Measurements from ENCODE around the gene SYTL4. TPM values are rescaled to one million over a fixed set of nuclear protein-coding genes. Genes with fewer than 3 reads are reported as not detected.

SYTL4 gene
- total RNA-seq, 1 experiment from 2014 or later = 8.0 TPM

- Histone ChIP-seq H3K9me3 (replicated peaks) (no peaks in the 10 kb centered on the region), H3K36me3 (no peaks in the 10 kb centered on the region), H3K4me3 (no peak overlapping the region), H3K27me3 (replicated peaks) (no peaks in the 10 kb centered on the region), H3K4me1 (replicated peaks) (no peaks in the 10 kb centered on the region), H3K27ac (no peak overlapping the region)
- DNase-seq (ENCODE audit: low read depth in 1 of 2, low spot score in 2 of 2) = no peak
Measured at GRCh38 chrX:100719139-100719538, 12.8 kb downstream of the SYTL4 start.

GRCh38 chrX:100717363-100717762 lies 14.6 kb downstream of the SYTL4 start:
- Histone ChIP-seq H3K27me3 (replicated peaks) (no peaks in the 10 kb centered on the region), H3K4me1 (replicated peaks) (no peaks in the 10 kb centered on the region), H3K27ac (no peak overlapping the region), H3K9me3 (replicated peaks) (no peaks in the 10 kb centered on the region), H3K36me3 (no peaks in the 10 kb centered on the region), H3K4me3 (no peak overlapping the region)
- DNase-seq (ENCODE audit: low read depth in 1 of 2, low spot score in 2 of 2) = no peak

GRCh38 chrX:100710816-100711215 lies 21.1 kb downstream of the SYTL4 start:
- Histone ChIP-seq H3K27me3 (replicated peaks) (no peaks in the 10 kb centered on the region), H3K27ac (no peak overlapping the region)

DNA sequence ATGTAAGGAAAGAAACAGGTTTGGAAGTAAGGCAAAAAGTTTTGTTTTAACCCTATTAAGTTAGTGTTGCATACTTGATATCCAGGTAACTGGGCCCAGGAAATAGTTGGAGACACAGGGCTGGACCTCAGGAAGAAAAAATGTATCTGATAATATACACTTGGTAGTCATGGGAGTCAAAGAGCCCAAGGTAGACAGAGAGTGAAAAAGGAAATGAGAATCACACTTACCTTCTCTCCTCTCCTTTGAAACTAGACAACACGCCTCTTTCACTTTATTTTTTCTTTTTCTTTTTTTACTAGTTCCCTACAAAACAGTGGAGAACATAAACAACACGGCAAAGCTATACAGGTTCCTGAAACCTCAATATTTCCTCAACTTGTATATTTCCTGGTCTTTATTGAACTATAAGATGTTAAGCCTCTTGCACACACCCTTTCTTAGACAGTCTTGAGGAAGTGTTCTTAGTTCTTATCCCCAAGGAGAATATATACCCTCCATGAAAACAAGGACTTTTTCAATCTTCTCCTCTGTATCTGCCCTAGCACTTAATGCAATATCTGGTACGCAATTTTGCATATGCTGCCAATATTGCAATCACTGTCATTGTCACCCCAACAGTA lies 27.2 kb downstream of the SYTL4 start:
- no peak for DNase-seq (ENCODE audit: low read depth in 1 of 2, low spot score in 2 of 2)
- Histone ChIP-seq H3K27ac (no peak overlapping the region), H3K4me1 (replicated peaks) (no peaks in the 10 kb centered on the region), H3K9me3 (replicated peaks) (no peaks in the 10 kb centered on the region), H3K27me3 (replicated peaks) (no peaks in the 10 kb centered on the region), H3K36me3 (no peaks in the 10 kb centered on the region), H3K4me3 (no peak overlapping the region)

More at GRCh38 chrX:100710816-100711215, 21.1 kb downstream of the SYTL4 start:
- H3K4me3 ChIP-seq = no peak overlapping the region
- no peak for DNase-seq (ENCODE audit: low read depth in 1 of 2, low spot score in 2 of 2)
- no peaks in the 10 kb centered on the region for H3K4me1 ChIP-seq (replicated peaks)
- H3K36me3 ChIP-seq = no peaks in the 10 kb centered on the region
- H3K9me3 ChIP-seq (replicated peaks) = no peaks in the 10 kb centered on the region

- no peak for DNase-seq (ENCODE audit: low read depth in 1 of 2, low spot score in 2 of 2)
- Histone ChIP-seq H3K9me3 (replicated peaks) (no peaks in the 10 kb centered on the region), H3K27me3 (replicated peaks) (no peaks in the 10 kb centered on the region), H3K27ac (no peak overlapping the region), H3K4me1 (replicated peaks) (no peaks in the 10 kb centered on the region), H3K36me3 (no peaks in the 10 kb centered on the region), H3K4me3 (no peak overlapping the region)
Measured at GRCh38 chrX:100700809-100701208, 31.1 kb downstream of the SYTL4 start.

- no peak for DNase-seq (ENCODE audit: low read depth in 1 of 2, low spot score in 2 of 2)
- no peaks in the 10 kb centered on the region for H3K9me3 ChIP-seq (replicated peaks)
- no peak overlapping the region for H3K27ac ChIP-seq
- no peak overlapping the region for H3K4me3 ChIP-seq
- no peaks in the 10 kb centered on the region for H3K4me1 ChIP-seq (replicated peaks)
- no peaks in the 10 kb centered on the region for H3K27me3 ChIP-seq (replicated peaks)
- H3K36me3 ChIP-seq = no peaks in the 10 kb centered on the region
Measured at GRCh38 chrX:100698551-100698950, 33.4 kb downstream of the SYTL4 start.

DNA sequence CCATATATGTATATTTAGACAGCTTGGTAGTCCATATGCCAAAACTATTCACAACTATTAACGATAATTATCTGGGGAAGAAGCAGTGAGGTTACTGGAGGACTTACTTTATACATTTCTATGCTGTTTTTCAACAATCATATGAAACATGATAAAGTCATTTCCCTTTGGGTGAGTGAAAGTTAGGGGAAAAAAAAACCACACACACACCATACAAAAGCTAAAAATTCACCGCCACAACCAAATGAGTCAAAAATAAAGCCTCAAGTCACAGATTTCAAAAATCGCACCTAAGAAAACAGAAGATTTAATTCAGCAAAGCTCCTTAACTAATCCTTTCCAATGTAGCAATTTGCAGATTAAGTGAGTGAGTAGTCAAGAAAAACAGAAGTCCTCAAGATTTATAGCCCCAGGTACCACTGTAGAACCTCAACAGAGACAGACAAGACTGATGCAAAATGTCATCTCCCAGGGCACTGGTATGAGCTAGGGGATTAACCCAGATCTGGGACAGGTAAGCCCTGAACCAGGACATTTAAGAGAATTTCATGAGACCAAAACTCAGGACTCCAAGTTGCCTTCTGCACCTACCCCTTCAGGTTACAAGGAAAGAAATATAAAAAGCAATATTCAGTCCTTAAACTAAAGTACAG lies 35.1 kb downstream of the SYTL4 start:
- no peaks in the 10 kb centered on the region for H3K27me3 ChIP-seq (replicated peaks)
- H3K4me1 ChIP-seq (replicated peaks) = no peaks in the 10 kb centered on the region
- H3K4me3 ChIP-seq = no peak overlapping the region
- DNase-seq (ENCODE audit: low read depth in 1 of 2, low spot score in 2 of 2) = no peak
- no peaks in the 10 kb centered on the region for H3K36me3 ChIP-seq
- H3K9me3 ChIP-seq (replicated peaks) = no peaks in the 10 kb centered on the region
- no peak overlapping the region for H3K27ac ChIP-seq

DNA sequence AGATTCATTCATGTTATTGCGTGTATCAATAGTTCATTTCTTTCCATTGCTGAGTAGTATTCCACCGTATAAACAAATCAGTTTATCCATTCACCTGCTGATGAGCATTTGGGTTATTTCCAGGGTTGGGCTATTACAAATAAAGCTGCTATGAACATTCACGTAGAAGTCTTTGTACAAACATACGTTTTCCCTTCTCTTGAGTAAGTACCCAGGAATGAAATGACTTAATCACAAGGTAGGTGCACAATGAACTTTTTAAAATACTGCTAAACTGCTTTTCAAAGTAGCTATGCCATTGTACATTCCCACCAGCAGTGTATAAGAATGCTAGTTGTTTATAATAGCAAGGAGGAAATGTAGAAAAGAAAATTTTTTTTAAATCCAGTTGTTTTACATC lies 35.9 kb downstream of the SYTL4 start:
- DNase-seq (ENCODE audit: low read depth in 1 of 2, low spot score in 2 of 2) = no peak
- H3K27ac ChIP-seq = no peak overlapping the region
- H3K4me3 ChIP-seq = no peak overlapping the region

DNA sequence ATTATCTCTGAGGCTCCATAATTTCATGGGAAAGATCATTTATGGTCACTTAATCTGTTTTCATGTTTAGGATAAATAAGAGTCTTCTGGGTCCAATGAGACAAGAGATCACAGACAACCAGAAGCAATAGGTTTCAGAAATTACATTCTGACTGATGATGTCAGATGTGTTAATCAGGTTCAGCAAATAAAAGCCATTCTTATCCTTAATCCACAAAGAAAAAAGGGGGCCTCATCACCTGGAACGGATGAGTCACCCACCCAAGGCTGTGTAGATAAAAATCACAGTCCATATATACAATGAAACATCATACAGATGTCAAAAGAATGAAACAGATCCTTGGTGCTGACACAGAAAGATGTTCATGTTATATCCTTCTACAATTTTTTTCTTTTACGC lies 36.6 kb downstream of the SYTL4 start:
- Histone ChIP-seq H3K27me3 (replicated peaks) (no peaks in the 10 kb centered on the region), H3K9me3 (replicated peaks) (no peaks in the 10 kb centered on the region), H3K4me3 (no peak overlapping the region), H3K36me3 (no peaks in the 10 kb centered on the region), H3K4me1 (replicated peaks) (no peaks in the 10 kb centered on the region), H3K27ac (no peak overlapping the region)
- DNase-seq (ENCODE audit: low read depth in 1 of 2, low spot score in 2 of 2) = no peak

More for the DNA sequence above, 35.9 kb downstream of the SYTL4 start:
- H3K4me1 ChIP-seq (replicated peaks) = no peaks in the 10 kb centered on the region
- no peaks in the 10 kb centered on the region for H3K36me3 ChIP-seq
- no peaks in the 10 kb centered on the region for H3K27me3 ChIP-seq (replicated peaks)
- no peaks in the 10 kb centered on the region for H3K9me3 ChIP-seq (replicated peaks)

DNA sequence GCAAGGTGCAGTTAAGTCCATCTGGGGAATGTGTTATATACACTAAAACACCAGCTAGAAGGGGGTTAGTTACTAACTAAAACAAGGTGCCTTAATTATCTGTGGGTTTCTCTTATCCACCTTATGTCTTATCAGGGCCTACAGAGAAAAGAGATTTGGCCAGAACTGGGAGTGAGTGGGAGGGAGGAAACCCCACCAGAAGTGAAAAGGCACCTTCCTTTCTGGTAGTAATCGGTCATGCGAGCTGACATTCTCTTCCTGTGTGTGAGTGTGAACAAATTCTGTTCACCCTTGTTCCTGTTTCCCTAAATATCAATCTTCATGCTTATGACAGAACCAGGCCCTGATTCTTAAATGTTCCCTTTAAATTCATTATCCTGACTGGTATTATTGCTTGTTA lies 44.4 kb downstream of the SYTL4 start:
- DNase-seq (ENCODE audit: low read depth in 1 of 2, low spot score in 2 of 2) = no peak
- H3K4me1 ChIP-seq (replicated peaks) = no peaks in the 10 kb centered on the region
- H3K27me3 ChIP-seq (replicated peaks) = no peaks in the 10 kb centered on the region
- H3K36me3 ChIP-seq = peaks cover 4% of the 10 kb centered on the region; the same call in 1 of the 2 replicates
- no peak overlapping the region for H3K27ac ChIP-seq
- no peaks in the 10 kb centered on the region for H3K9me3 ChIP-seq (replicated peaks)
- no peak overlapping the region for H3K4me3 ChIP-seq

GRCh38 chrX:100687128-100687527 lies 44.8 kb downstream of the SYTL4 start:
- DNase-seq (ENCODE audit: low read depth in 1 of 2, low spot score in 2 of 2) = no peak
- no peaks in the 10 kb centered on the region for H3K4me1 ChIP-seq (replicated peaks)
- H3K27ac ChIP-seq = no peak overlapping the region
- H3K4me3 ChIP-seq = no peak overlapping the region
- no peaks in the 10 kb centered on the region for H3K9me3 ChIP-seq (replicated peaks)
- H3K36me3 ChIP-seq = peaks cover 4% of the 10 kb centered on the region; the same call in 1 of the 2 replicates
- H3K27me3 ChIP-seq (replicated peaks) = no peaks in the 10 kb centered on the region

DNA sequence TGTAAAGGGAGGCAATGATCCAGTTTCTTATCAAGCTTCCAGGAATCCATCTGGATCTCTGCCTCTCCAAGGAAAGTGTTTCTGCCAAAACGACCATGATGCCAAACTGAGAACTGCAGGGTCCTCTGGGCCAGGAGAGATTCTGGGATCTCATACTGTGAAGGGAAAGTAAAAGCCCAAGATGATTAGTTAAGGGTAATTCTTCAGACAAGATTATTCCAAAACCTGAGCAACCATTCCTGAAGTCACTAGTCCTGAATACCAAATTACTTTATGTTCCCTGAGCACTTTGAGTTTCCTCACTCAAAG lies 46.0 kb downstream of the SYTL4 start:
- no peaks in the 10 kb centered on the region for H3K4me1 ChIP-seq (replicated peaks)
- no peak for DNase-seq (ENCODE audit: low read depth in 1 of 2, low spot score in 2 of 2)
- H3K36me3 ChIP-seq = peaks cover 4% of the 10 kb centered on the region; the same call in 1 of the 2 replicates
- H3K9me3 ChIP-seq (replicated peaks) = no peaks in the 10 kb centered on the region
- no peak overlapping the region for H3K27ac ChIP-seq
- no peak overlapping the region for H3K4me3 ChIP-seq
- no peaks in the 10 kb centered on the region for H3K27me3 ChIP-seq (replicated peaks)

DNA sequence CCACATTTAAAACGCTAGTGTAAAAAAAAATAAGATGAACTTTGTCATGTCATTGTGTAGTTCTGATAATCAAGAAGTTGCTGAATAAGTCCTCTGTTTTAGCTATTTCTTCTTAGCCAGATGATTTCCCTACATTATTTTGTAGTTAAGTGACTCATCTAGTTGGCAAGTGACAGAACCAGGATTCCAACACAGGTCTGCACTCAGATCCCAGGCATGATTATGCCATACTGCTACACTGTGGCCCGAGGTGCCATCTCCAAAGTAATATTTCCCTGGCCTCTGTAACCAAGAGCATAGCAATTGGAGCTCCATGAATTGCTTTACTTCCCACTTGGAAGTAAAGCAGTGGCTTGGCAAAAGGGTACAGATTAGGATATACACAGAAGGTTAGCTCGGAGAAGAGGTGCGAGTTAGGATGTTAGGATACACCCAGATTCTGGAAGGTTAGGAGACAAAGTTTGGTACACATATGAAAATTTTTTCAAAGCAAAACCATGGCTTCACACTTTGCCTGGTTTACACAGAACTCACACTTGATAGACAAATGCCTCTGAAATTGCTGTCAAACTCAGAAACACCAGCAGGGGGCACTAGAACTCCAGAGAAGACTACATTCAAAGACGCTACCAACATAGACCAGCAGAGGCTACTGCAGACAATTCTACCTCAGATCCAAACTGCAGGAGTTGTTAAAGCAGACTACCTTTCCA lies 46.5 kb downstream of the SYTL4 start:
- Histone ChIP-seq H3K36me3 (peaks cover 4% of the 10 kb centered on the region; the same call in 1 of the 2 replicates), H3K9me3 (replicated peaks) (no peaks in the 10 kb centered on the region), H3K27ac (no peak overlapping the region), H3K4me3 (no peak overlapping the region), H3K4me1 (replicated peaks) (no peaks in the 10 kb centered on the region), H3K27me3 (replicated peaks) (no peaks in the 10 kb centered on the region)
- DNase-seq (ENCODE audit: low read depth in 1 of 2, low spot score in 2 of 2) = peak; percentile 43 to 54

DNA sequence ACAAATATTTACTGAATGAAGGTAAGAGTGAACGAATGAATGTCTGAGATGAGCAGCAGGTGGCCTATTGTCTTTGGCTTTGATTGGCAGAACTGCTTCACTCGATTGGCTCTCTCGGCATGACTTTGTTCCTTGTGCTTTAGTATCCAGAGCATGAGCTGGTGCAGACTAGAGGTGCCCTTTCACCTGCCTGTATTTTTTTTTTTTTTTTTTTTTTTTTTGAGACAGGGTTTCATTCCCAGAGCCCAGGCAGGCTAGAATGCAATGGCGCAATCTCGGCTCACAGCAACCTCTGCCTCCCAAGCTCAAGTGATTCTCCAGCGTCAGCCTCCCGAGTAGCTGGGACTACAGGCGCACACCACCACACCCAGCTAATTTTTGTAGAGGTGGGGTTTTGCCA lies 49.0 kb downstream of the SYTL4 start:
- H3K36me3 ChIP-seq = peaks cover 4% of the 10 kb centered on the region; the same call in 1 of the 2 replicates
- H3K27me3 ChIP-seq (replicated peaks) = no peaks in the 10 kb centered on the region
- no peak overlapping the region for H3K4me3 ChIP-seq
- H3K27ac ChIP-seq = no peak overlapping the region
- H3K4me1 ChIP-seq (replicated peaks) = no peaks in the 10 kb centered on the region
- no peaks in the 10 kb centered on the region for H3K9me3 ChIP-seq (replicated peaks)
- DNase-seq (ENCODE audit: low read depth in 1 of 2, low spot score in 2 of 2) = no peak
